ENCODE results near the gene VAV3. TPM values are rescaled to one million over a fixed set of nuclear protein-coding genes. Genes with fewer than 3 reads are reported as not detected.

The VAV3 gene
- total and polyA plus RNA-seq, 10 of the 15 experiments (the other 5 are each of a cell fraction or from before 2014, with no cell fraction given): 0.84 to 5.5 (median 3.4) TPM

GRCh38 chr1:107529511-107530149, 435.4 kb downstream of the VAV3 start (continued):
- TF ChIP-seq RELB (IDR thresholded peaks at IDR 0.05; ENCODE audit: low read depth) (no peak), FOXM1 (IDR thresholded peaks at IDR 0.05; ENCODE audit: low read depth, low read length) (no peak), ZNF24 (IDR thresholded peaks at IDR 0.05) (no peak), FOS (IDR thresholded peaks at IDR 0.05; ENCODE audit: borderline replicate concordance, extremely low read depth, insufficient read length) (no peak), POU2F2 (IDR thresholded peaks at IDR 0.05; ENCODE audit: borderline replicate concordance, low read depth, low read length) (peak; percentile 23; the same call in 1 of the 3 replicates), RELA (IDR thresholded peaks at IDR 0.05; ENCODE audit: borderline replicate concordance, partially characterized antibody) (no peak), RAD21 (IDR thresholded peaks at IDR 0.05; ENCODE audit: insufficient read depth, low read depth, low read length) (peak; percentile 98), GABPA (IDR thresholded peaks at IDR 0.05; ENCODE audit: low read depth) (no peak), NFYB (IDR thresholded peaks at IDR 0.05; ENCODE audit: insufficient read depth, low read depth, low read length) (no peak), CREM (IDR thresholded peaks at IDR 0.05; ENCODE audit: low read depth) (no peak), IRF4 (IDR thresholded peaks at IDR 0.05; ENCODE audit: low read depth, low read length) (no peak), YY1 (IDR thresholded peaks at IDR 0.05; ENCODE audit: low read depth, low read length) (peak; percentile 51; the same call in 1 of the 2 replicates), ZNF274 (IDR thresholded peaks at IDR 0.05; ENCODE audit: insufficient read depth, insufficient read length) (no peak), BCLAF1 (IDR thresholded peaks at IDR 0.05) (no peak), CBFB (IDR thresholded peaks at IDR 0.05; ENCODE audit: low read depth) (no peak)

All from GM12878 (cell line).